HCT116 (cell line): ENCODE results near the gene ITGBL1. TPM values are rescaled to one million over a fixed set of nuclear protein-coding genes. Genes with fewer than 3 reads are reported as not detected.

Experiments
- ATAC-seq: fragments of 200-7000 bp; cut with Tn5 transposase; 2 replicates; pipeline ENCODE4 v1.9.1; 2020; ENCODE audit warnings: mild to moderate bottlenecking, moderate library complexity
- BruUV-seq: library from RNA; stranded (reverse); fragments of 400-500 nt; replicated peaks from 2 replicates; lab custom pipeline; 2021; lab: Mats Ljungman, UMichigan
- CTCF ChIA-PET: fragments of 300-600 bp; sonication (Branson Sonifier 250); formaldehyde crosslinking; loops from one replicate; lab custom pipeline; 2021; ENCODE audit warnings: antibody characterized with exemption; lab: Charles Lee
- POLR2A ChIA-PET: fragments of 300-600, 350-600 bp; sonication (Branson Sonifier 250); formaldehyde crosslinking; loops from one replicate; lab custom pipeline; 2021; ENCODE audit warnings: antibody characterized with exemption; lab: Charles Lee
- RAD21 ChIA-PET, 2 experiments: fragments of 300-600 bp; sonication (Branson Sonifier 250); formaldehyde crosslinking; loops; one replicate each; lab custom pipeline; 2023; ENCODE audit warnings: low total read pairs in 2 of 2; ENCODE audit not compliant: uncharacterized antibody in 2 of 2, unreplicated experiment in 2 of 2, low non-redundant PET in 1 of 2; lab: Charles Lee
- DNase-seq: peaks from one replicate; pipeline ENCODE4 v3.0.0-alpha.2; 2010; ENCODE audit warnings: low read depth, low spot score
- H2AFZ ChIP-seq: fragments of 200-600 bp; shearing (Covaris generic), sonication (generic); 2 replicates; pipeline ENCODE4 v1.6.1; 2017; ENCODE audit warnings: low read depth, mixed run types, mixed read lengths, antibody characterized with exemption, low read length; ENCODE audit not compliant: poor library complexity, severe bottlenecking
- H3K27ac ChIP-seq: 2 replicates; pipeline ENCODE4 v1.5.1; 2012; ENCODE audit warnings: low read depth, low read length
- H3K27me3 ChIP-seq: fragments of 200-600 bp; sonication (generic); 2 replicates; pipeline ENCODE4 v1.6.1; 2016; ENCODE audit warnings: mixed run types, low read length, mixed read lengths; ENCODE audit not compliant: insufficient read depth
- H3K36me3 ChIP-seq, 2 experiments: fragments of 200-500 bp in 1 of 2; fragments of 200-600 bp in 1 of 2; sonication (Bioruptor generic) in 1 of 2; sonication (generic) in 1 of 2; 2 replicates each; pipeline versions ENCODE4 v1.5.1 to v1.6.1; 2014 to 2016; ENCODE audit warnings: low read length in 2 of 2, inconsistent platforms in 1 of 2, mixed read lengths in 1 of 2, mixed run types in 1 of 2; ENCODE audit not compliant: insufficient read depth in 2 of 2, control insufficient read depth in 1 of 2
- H3K4me1 ChIP-seq, 2 experiments: fragments of 200-600 bp in 1 of 2; sonication (generic) in 1 of 2; 2 replicates each; pipeline versions ENCODE4 v1.5.1 to v1.6.1; 2012 to 2017; ENCODE audit warnings: low read length in 2 of 2, inconsistent platforms in 1 of 2, mild to moderate bottlenecking in 1 of 2, mixed read lengths in 1 of 2, mixed run types in 1 of 2, moderate library complexity in 1 of 2; ENCODE audit not compliant: insufficient read depth in 2 of 2, control insufficient read depth in 1 of 2
- H3K4me2 ChIP-seq: fragments of 200-600 bp; sonication (generic); 2 replicates; pipeline ENCODE4 v1.6.1; 2017; ENCODE audit warnings: mixed run types, low read length, mixed read lengths
- H3K4me3 ChIP-seq, 2 experiments: fragments of 200-600 bp in 1 of 2; sonication (generic) in 1 of 2; replicated peaks in 1 of 2; 2 replicates each; pipeline ENCODE4 v1.5.1; 2011 to 2016; ENCODE audit warnings: low read length in 2 of 2, control low read depth in 1 of 2, low read depth in 1 of 2, mild to moderate bottlenecking in 1 of 2, mixed read lengths in 1 of 2, mixed run types in 1 of 2
- H3K79me2 ChIP-seq: fragments of 200-600 bp; sonication (generic); 2 replicates; pipeline ENCODE4 v1.6.1; 2017; ENCODE audit warnings: mild to moderate bottlenecking, mixed run types, low read length, moderate library complexity, mixed read lengths; ENCODE audit not compliant: insufficient read depth
- H3K9ac ChIP-seq: fragments of 200-600 bp; sonication (generic); 2 replicates; pipeline ENCODE4 v1.6.1; 2016; ENCODE audit warnings: low read length, mixed read lengths
- H3K9me2 ChIP-seq: fragments of 200-600 bp; sonication (generic), shearing (Covaris generic); 2 replicates; pipeline ENCODE4 v1.6.1; 2017; ENCODE audit warnings: mixed run types, mild to moderate bottlenecking, moderate library complexity; ENCODE audit not compliant: insufficient read depth
- H3K9me3 ChIP-seq, 2 experiments: fragments of 200-500 bp in 1 of 2; fragments of 200-600 bp in 1 of 2; sonication (Bioruptor generic) in 1 of 2; sonication (generic) in 1 of 2; 2 replicates each; pipeline ENCODE4 v1.6.1; 2014 to 2017; ENCODE audit warnings: low read length in 2 of 2, mixed read lengths in 2 of 2, inconsistent platforms in 1 of 2, low read depth in 1 of 2, mild to moderate bottlenecking in 1 of 2, mixed run types in 1 of 2, moderate library complexity in 1 of 2; ENCODE audit not compliant: control insufficient read depth in 1 of 2, insufficient read depth in 1 of 2
- H4K20me1 ChIP-seq: fragments of 200-600 bp; sonication (generic), shearing (Covaris generic); 2 replicates; pipeline ENCODE4 v1.6.1; 2017; ENCODE audit warnings: mixed run types, mild to moderate bottlenecking, moderate library complexity; ENCODE audit not compliant: insufficient read depth
- ATF3 ChIP-seq: IDR thresholded peaks from 2 replicates; pipeline ENCODE4 v1.6.1; 2012
- CBX3 ChIP-seq: IDR thresholded peaks from 2 replicates; pipeline ENCODE4 v1.6.1; 2012; ENCODE audit warnings: low read depth
- CEBPB ChIP-seq: IDR thresholded peaks from 2 replicates; pipeline ENCODE4 v1.6.1; 2012; ENCODE audit warnings: low read depth
- CTCF ChIP-seq, 3 experiments: fragments of 200-600 bp in 1 of 3; sonication (generic) in 1 of 3; IDR thresholded peaks in 2 of 3; conservative IDR thresholded peaks in 1 of 3; 2 replicates each; pipeline ENCODE4 v1.5.1; 2012 to 2017; ENCODE audit warnings: low read depth in 2 of 3, low read length in 2 of 3, antibody characterized with exemption in 1 of 3, borderline replicate concordance in 1 of 3, control low read depth in 1 of 3, mild to moderate bottlenecking in 1 of 3, mixed read lengths in 1 of 3, mixed run types in 1 of 3, moderate library complexity in 1 of 3; ENCODE audit not compliant: insufficient read depth in 1 of 3
- EGR1 ChIP-seq: IDR thresholded peaks from 2 replicates; pipeline ENCODE4 v1.6.1; 2012; ENCODE audit warnings: low read depth
- ELF1 ChIP-seq: IDR thresholded peaks from 2 replicates; pipeline ENCODE4 v1.6.1; 2012; ENCODE audit warnings: low read depth, borderline replicate concordance
- EZH2 ChIP-seq: fragments of 200-600 bp; sonication (generic); IDR thresholded peaks from 2 replicates; pipeline ENCODE4 v1.6.1; 2017; ENCODE audit warnings: antibody characterized with exemption, mixed run types
- JUND ChIP-seq: IDR thresholded peaks from 2 replicates; pipeline ENCODE4 v1.6.1; 2012
- POLR2A ChIP-seq: IDR thresholded peaks from 2 replicates; pipeline ENCODE4 v1.7.0; 2011; ENCODE audit warnings: borderline replicate concordance; ENCODE audit not compliant: insufficient read depth, insufficient read length; ENCODE audit errors: extremely low read depth
- POLR2AphosphoS5 ChIP-seq: IDR thresholded peaks from 2 replicates; pipeline ENCODE4 v1.6.1; 2011; ENCODE audit warnings: mild to moderate bottlenecking, low read depth, low read length, moderate library complexity
- RAD21 ChIP-seq: IDR thresholded peaks from 2 replicates; pipeline ENCODE4 v1.6.1; 2012; ENCODE audit warnings: low read depth, mild to moderate bottlenecking
- SIN3A ChIP-seq: IDR thresholded peaks from 2 replicates; pipeline ENCODE4 v1.6.1; 2012; ENCODE audit warnings: low read depth
- SP1 ChIP-seq: IDR thresholded peaks from 2 replicates; pipeline ENCODE4 v1.6.1; 2012; ENCODE audit warnings: low read depth
- SRF ChIP-seq: IDR thresholded peaks from 2 replicates; pipeline ENCODE4 v1.6.1; 2012; ENCODE audit warnings: low read depth
- TCF7L2 ChIP-seq: IDR thresholded peaks from 2 replicates; pipeline ENCODE4 v1.7.0; 2011; ENCODE audit warnings: borderline replicate concordance, inconsistent platforms; ENCODE audit not compliant: insufficient read depth, insufficient read length; ENCODE audit errors: extremely low read depth
- YY1 ChIP-seq: IDR thresholded peaks from 2 replicates; pipeline ENCODE4 v1.6.1; 2011; ENCODE audit warnings: low read length, low read depth, moderate library complexity, mild to moderate bottlenecking; ENCODE audit not compliant: insufficient replicate concordance; ENCODE audit errors: extremely low read depth
- ZBTB33 ChIP-seq: IDR thresholded peaks from 2 replicates; pipeline ENCODE4 v1.6.1; 2011; ENCODE audit warnings: mild to moderate bottlenecking, low read length, moderate library complexity; ENCODE audit not compliant: insufficient replicate concordance; ENCODE audit errors: extremely low read depth
- ZFX ChIP-seq: fragments of 450-650 bp; IDR thresholded peaks from 2 replicates; pipeline ENCODE4 v1.6.1; 2017
- ZNF274 ChIP-seq: fragments of 200-500 bp; sonication (Bioruptor generic); IDR thresholded peaks from 2 replicates; pipeline ENCODE4 v1.6.1; 2014; ENCODE audit warnings: mild to moderate bottlenecking, low read depth, low read length, inconsistent platforms
- intact Hi-C: fragments of 100-400 bp; cut with micrococcal nuclease; formaldehyde crosslinking; loops from 2 replicates; pipeline ENCODE4 v1.10.0; 2022
- total RNA-seq: library from RNA; stranded (reverse); gene quantifications from one replicate; pipeline ENCODE4 v1.2.1, GENCODE V29; 2021; ENCODE audit not compliant: unreplicated experiment

Gene ITGBL1
- total RNA-seq, 1 experiment from 2014 or later, result 0.66 TPM

GRCh38 chr13:101433895-101434294 lies 18.6 kb upstream of the ITGBL1 start:
- H3K4me2 ChIP-seq, result no peak overlapping the region
- H3K4me3 ChIP-seq, result no peak overlapping the region
- H3K79me2 ChIP-seq, result no peaks in the 10 kb centered on the region
- no peak overlapping the region for H3K27ac ChIP-seq
- ChIA-PET RAD21 (no interaction called here), CTCF (no interaction called here), POLR2A (no interaction called here)
- H3K4me1 ChIP-seq, result no peaks in the 10 kb centered on the region
- peaks cover 0 to 21% of the 10 kb centered on the region in 2 experiments; a peak in 2 of 4 replicates for H3K9me3 ChIP-seq
- no peak overlapping the region for H3K9ac ChIP-seq
- ATAC-seq (no peak), DNase-seq (no peak)
- no peaks in the 10 kb centered on the region for H4K20me1 ChIP-seq
- TF ChIP-seq ZNF274, result no peak
- H3K36me3 ChIP-seq, result no peaks in the 10 kb centered on the region
- H3K9me2 ChIP-seq, result no peaks in the 10 kb centered on the region
- H3K27me3 ChIP-seq, result no peaks in the 10 kb centered on the region
- H2AFZ ChIP-seq, result no peak overlapping the region
- intact Hi-C loops, result no loop called here
- BruUV-seq, result no TSS peak

GRCh38 chr13:101434486-101434885 lies 18.0 kb upstream of the ITGBL1 start:
- Histone ChIP-seq H2AFZ (no peak overlapping the region), H3K79me2 (no peaks in the 10 kb centered on the region), H3K9me3 (peaks cover 0 to 19% of the 10 kb centered on the region in 2 experiments; a peak in 2 of 4 replicates), H3K4me3 (no peak overlapping the region), H4K20me1 (no peaks in the 10 kb centered on the region), H3K9me2 (no peaks in the 10 kb centered on the region), H3K36me3 (no peaks in the 10 kb centered on the region), H3K9ac (no peak overlapping the region), H3K4me2 (no peak overlapping the region), H3K4me1 (no peaks in the 10 kb centered on the region), H3K27ac (no peak overlapping the region), H3K27me3 (no peaks in the 10 kb centered on the region)
- RAD21 ChIA-PET, result no interaction called here
- DNase-seq (no peak), ATAC-seq (no peak)
- no TSS peak for BruUV-seq
- intact Hi-C loops, result no loop called here
- POLR2A ChIA-PET, result no interaction called here
- CTCF ChIA-PET, result no interaction called here
- TF ChIP-seq ATF3 (no peak), TCF7L2 (no peak), ZNF274 (no peak), CEBPB (no peak), ELF1 (no peak), CBX3 (no peak), JUND (no peak), CTCF (IDR thresholded peaks at IDR 0.05 in 2 of 3, conservative IDR thresholded peaks at IDR 0.05 in 1 of 3; ENCODE audit: borderline replicate concordance in 1 of 3, insufficient read depth in 1 of 3, low read depth in 2 of 3, low read length in 2 of 3) (no peak), ZFX (no peak), RAD21 (no peak), POLR2AphosphoS5 (no peak), SP1 (no peak), POLR2A (no peak), SRF (no peak), SIN3A (no peak), EZH2 (no peak), ZBTB33 (no peak), YY1 (no peak), EGR1 (no peak)
